Measurements from ENCODE around the gene HNRNPU.

HNRNPU gene

GRCh38 chr1:244864253-244865027 is at the start of gene HNRNPU:
Gene HNRNPU, minus strand, starts transcription at chr1:244864543. Its CDS starts 236 bp downstream, at chr1:244864307.
- peak; percentile 97 for DNase-seq

DNA sequence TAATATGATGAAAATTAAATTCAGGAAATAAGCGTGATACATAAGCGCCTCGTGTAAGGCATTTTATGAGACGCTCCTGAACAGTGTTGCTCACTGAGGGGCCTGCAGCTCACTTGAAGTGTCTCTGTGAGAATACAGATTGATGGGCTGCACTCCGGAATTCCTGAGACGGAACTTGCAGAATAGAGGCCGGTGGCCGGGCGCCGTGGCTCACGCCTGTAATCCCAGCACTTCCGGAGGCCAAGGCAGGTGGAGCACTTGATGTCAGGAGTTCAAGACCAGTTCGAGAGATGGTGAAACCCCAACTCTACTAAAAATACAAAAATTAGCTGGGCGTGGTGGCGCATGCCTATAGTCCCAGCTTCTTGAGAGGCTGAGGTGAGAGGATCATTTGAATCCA is 49.5 kb upstream of the HNRNPU start:
- no peak for DNase-seq

- no peak for DNase-seq
Measured at GRCh38 chr1:244904119-244904518, 39.8 kb upstream of the HNRNPU start.

GRCh38 chr1:244901400-244902015 is 37.2 kb upstream of the HNRNPU start:
- no peak for DNase-seq

- DNase-seq, result no peak
Measured at GRCh38 chr1:244897476-244898254, 33.3 kb upstream of the HNRNPU start.

DNA sequence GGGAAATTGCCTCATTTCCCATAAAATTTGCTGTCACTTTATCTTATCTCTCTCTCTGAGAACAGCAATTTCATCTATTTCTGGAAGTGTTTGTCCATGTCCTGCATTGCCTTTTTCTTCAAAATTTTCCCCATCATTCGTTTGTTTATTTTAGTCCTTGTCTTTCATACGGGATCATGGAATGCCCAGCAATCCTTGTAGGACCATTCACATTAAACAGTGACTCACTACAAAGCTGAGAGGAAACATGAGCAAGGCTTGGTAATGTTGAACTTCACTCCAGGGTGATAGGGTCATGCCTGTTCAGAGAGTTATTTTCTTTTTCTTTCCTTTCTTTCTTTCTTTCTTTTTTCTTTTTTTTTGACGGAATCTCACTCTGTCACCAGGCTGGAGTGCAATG is 32.2 kb upstream of the HNRNPU start:
- DNase-seq, result peak; percentile 34

DNA sequence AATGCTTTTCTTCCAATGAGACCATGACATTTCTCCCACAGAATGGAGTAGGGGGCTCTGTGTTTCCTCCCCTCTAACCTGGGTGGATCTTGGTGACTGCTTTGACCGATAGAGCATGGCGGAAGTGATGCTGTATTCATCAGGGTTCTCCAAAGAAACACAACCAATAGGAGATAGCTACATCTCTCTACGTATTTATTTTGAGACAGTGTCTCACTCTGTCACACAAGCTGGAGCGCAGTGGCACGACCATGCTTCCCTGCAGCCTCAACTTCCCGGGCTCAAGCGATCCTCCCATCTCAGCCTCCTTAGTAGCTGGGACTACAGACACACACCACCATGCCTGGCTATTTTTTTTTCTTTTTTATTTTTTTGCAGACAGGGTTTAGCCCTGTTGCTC is 29.5 kb upstream of the HNRNPU start:
- DNase-seq, result no peak

DNA sequence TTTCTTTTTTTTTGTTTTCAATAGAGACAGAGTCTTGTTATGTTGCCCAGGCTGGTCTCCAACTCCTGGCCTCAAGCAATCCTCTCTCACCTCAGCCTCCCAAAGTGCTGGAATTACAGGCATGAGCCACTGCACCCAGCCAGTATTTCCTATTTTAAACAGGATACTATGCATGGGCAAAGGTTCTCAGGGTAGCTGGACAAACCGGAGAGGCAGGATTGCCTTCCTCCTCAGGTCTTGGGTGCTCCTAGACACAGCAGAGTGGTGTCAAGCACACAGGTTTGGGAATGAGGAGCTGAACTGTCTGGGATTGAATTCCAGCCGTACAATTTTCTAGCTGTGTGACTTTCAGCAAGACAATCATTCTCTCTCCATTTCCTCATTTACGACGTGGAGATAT is 22.9 kb upstream of the HNRNPU start:
- DNase-seq, result no peak

- DNase-seq, result no peak
Measured at GRCh38 chr1:244881552-244882280, 17.4 kb upstream of the HNRNPU start.

DNA sequence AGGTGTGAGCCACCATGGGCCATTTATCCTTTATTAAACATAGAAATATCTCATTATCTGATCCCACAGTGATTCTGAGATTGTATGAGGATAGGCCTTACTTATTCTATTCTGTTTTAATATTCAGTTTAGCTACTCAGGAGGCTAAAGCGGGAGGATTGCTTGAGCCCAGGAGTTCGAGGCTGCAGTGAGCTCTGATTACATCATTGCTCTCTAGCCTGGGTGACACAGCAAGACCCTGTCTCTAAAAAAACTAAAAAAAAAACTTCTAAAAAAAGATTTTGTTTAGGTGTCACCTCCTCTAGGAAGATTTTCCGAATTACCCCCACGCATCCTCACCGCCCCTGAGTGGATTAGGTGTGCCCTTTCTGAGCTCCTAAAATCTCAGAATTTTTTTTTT is 14.3 kb upstream of the HNRNPU start:
- no peak for DNase-seq

DNA sequence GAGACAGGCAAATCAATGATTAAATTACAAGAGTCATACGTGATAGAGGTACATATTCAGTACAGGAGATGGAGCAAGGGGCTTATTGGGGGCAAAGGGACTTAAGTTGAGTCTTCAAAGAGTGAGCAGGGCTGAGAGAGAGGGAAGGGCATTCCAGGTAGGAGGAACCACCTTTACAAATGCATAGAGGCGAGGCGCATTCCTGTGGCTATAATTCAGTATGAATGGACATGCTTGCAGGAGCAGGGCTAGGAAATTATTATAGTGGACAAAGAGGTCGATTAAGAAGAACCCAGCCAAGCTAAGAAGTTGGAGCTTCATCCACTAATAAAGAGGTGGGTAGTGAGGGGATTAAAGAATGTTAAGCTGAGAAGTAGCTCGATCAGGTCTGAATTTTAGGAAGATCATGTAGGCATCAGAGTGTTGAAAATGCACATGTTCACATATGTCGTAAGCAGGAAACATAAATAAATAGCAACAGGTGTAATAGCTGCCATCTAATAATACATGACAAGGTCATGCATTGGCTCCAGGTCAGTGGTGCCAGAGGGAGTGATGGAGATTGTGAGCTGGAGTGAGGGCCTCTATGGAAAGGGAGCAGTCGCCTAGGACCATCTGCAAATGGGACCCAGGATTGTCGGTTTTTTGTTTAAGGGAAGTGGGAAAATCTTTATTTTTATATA is 12.0 kb upstream of the HNRNPU start:
- DNase-seq, result no peak

DNA sequence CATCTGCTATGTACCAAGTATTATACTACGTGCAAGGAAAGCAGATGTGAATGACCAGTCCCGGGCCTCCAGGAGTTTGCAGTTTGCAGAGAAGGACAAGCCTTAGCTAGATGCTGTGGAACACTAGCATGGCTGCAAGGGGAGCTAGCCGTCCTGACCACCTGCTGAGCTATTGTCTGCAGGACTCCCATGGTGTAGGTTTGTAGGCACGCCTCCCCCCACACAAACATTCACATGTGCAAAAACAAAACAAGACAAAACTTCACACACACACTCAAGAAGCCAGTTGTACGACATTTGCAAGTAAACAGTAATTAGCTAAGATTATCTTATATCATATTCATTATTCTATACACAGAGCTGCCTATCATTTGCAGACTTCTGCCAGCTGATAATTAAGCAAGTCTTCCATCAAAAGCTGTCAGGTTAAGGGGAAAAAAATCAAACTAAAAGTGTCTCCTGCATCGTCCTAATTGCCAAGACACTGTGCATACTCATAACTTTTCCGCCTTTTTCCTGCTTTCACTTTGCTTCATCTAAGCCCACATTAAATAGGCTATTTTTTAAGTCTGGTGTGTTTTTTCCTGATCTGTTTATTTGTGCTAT is 10.7 kb upstream of the HNRNPU start:
- DNase-seq, result no peak

DNA sequence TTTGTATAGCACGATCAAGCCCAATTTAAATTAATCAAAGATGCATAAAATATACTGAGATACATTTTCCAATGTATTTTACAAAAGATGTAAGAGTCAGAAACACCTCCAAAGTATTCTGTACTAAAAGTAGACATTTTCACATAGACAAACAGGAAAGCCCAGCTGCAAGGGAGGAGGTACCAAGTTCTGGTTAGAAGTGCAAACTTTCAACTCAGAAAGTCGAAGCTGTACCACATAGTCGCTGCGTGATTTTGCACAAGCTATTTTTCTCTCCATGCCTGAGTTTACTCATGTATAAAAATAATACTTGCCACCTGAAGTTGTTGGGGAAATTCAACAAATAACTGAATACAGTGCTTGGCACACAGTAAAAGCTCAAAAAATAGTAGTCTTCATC is 5.6 kb upstream of the HNRNPU start:
- DNase-seq, result no peak

- DNase-seq, result no peak
Measured at GRCh38 chr1:244869364-244869827, 5.1 kb upstream of the HNRNPU start.

DNA sequence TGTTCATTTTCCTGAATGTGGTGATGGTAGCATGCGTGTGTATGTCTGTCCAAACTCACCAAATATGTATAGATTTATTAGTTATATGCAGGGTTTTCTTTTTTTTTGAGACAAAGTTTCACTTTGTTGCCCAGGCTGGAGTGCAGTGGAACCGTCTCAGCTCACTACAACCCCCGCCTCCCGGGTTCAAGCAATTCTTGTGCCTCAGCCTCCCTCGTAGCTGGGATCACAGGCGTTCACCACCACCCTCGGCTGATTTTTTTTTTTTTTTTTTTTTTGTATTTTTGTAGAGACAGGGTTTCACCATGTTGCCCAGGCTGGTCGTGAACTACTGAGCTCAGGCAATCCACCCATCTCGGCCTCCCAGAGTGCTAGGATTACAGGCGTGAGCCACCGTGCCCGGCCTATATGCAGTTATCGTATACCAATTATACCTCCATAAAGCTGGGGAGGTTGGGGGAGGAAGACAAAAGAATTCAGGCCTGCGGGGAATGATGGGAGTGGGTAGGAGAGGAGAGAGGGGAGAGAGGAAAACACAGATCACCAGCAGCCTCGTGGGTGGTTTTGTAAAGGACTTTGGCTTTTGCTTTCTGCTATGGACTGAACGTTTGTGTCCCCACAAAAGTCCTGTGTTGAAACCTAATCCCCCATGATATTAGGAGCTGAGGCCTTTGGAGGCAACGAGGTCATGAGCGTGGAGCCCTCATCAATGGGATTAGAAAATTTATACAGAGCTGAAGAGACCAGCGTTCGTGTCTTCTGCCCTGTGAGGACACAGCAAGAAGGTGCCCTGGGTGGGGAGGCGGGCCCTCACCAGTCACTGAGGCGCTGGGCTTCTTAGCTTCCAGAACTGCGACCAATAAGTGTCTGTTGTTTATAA is 4.4 kb upstream of the HNRNPU start:
- no peak for DNase-seq

GRCh38 chr1:244866355-244866754 is 2.0 kb upstream of the HNRNPU start:
- no peak for DNase-seq

- no peak for DNase-seq
Measured at GRCh38 chr1:244865820-244866219, 1.5 kb upstream of the HNRNPU start.

DNA sequence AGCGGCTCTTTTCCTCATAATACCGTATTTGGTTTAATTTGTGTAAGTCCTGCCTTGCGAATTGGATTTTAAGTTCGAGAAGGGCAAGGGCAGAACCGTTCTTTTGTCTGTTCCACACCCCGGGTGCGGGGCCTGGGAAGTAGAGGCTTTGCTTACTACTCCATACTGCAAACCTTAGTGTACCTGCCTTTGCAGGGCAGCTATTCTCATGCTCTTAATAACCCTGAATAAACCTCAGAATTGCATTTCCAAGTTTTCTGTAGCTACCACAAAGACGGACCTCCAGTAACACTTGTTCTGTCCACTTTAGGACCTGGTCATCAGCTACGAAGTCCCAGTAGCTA is 657 bp upstream of the HNRNPU start:
- peak; percentile 27 for DNase-seq

GRCh38 chr1:244863491-244864252 is 671 bp downstream of the HNRNPU start:
- no peak for DNase-seq
